Hematopoietic multipotent progenitor cell treated with erythropoietin and hydrocortisone succinate and interleukin-3 and kit ligand, for 15 days (in vitro differentiated cells): ENCODE measurements around the gene CCDC102A.
"Not testable (repeated sequence)": the region's sequence is repeated elsewhere in the genome, so short reads cannot be mapped to it uniquely, and the experiment has no call there.

ENCODE experiments used
- DNase-seq: peaks from one replicate; pipeline ENCODE4 v3.0.0-alpha.2; 2015; ENCODE audit warnings: low spot score

The CCDC102A gene

GRCh38 chr16:57565461-57565860 is 29.1 kb upstream of the CCDC102A start:
- no peak for DNase-seq

- DNase-seq = no peak
Observed at GRCh38 chr16:57564571-57565270, 28.4 kb upstream of the CCDC102A start.

- no peak for DNase-seq
Observed at GRCh38 chr16:57563761-57564160, 27.4 kb upstream of the CCDC102A start.

GRCh38 chr16:57563487-57563750 is 27.0 kb upstream of the CCDC102A start:
- no peak for DNase-seq

GRCh38 chr16:57562669-57563486 is 26.5 kb upstream of the CCDC102A start:
- DNase-seq = no peak

GRCh38 chr16:57562066-57562465 is 25.7 kb upstream of the CCDC102A start:
- DNase-seq = no peak

- no peak for DNase-seq
Observed at GRCh38 chr16:57559072-57559790, 22.9 kb upstream of the CCDC102A start.

- DNase-seq = no peak
Observed at GRCh38 chr16:57556941-57557541, 20.7 kb upstream of the CCDC102A start.

- DNase-seq = no peak
Observed at GRCh38 chr16:57555831-57556230, 19.5 kb upstream of the CCDC102A start.

GRCh38 chr16:57551057-57551456 is 14.7 kb upstream of the CCDC102A start:
- DNase-seq = no peak

- DNase-seq = no peak
Observed at GRCh38 chr16:57549730-57550129, 13.4 kb upstream of the CCDC102A start.

- no peak for DNase-seq
Observed at GRCh38 chr16:57548408-57548807, 12.0 kb upstream of the CCDC102A start.

GRCh38 chr16:57547524-57547923 is 11.2 kb upstream of the CCDC102A start:
- not testable (repeated sequence) for DNase-seq

- no peak for DNase-seq
Observed at GRCh38 chr16:57544124-57544653, 7.8 kb upstream of the CCDC102A start.

GRCh38 chr16:57541754-57542435 is 5.5 kb upstream of the CCDC102A start:
- DNase-seq = no peak

GRCh38 chr16:57540906-57541753 is 4.8 kb upstream of the CCDC102A start:
- DNase-seq = no peak

- no peak for DNase-seq
Observed at GRCh38 chr16:57540387-57540786, 4.0 kb upstream of the CCDC102A start.

- DNase-seq = no peak
Observed at GRCh38 chr16:57539072-57539796, 2.9 kb upstream of the CCDC102A start.

- DNase-seq = no peak
Observed at GRCh38 chr16:57538235-57538721, 1.9 kb upstream of the CCDC102A start.
